GM12878 (cell line): ENCODE data around the gene SSH2. TPM values are rescaled to one million over a fixed set of nuclear protein-coding genes. Genes with fewer than 3 reads are reported as not detected.

ENCODE experiments used
- BHLHE40 ChIP-seq, 2 experiments: fragments of 450-650 bp in 1 of 2; IDR thresholded peaks; 2 replicates each; pipeline ENCODE4 v1.6.1; 2011 to 2017; ENCODE audit warnings: low read depth in 2 of 2, borderline replicate concordance in 1 of 2, improper control_type of control experiment in 1 of 2, low read length in 1 of 2, mild to moderate bottlenecking in 1 of 2
- CEBPZ ChIP-seq: fragments of 150-350 bp; IDR thresholded peaks from 2 replicates; pipeline ENCODE4 v1.6.1; 2016; ENCODE audit warnings: low read depth, low read length
- ELK1 ChIP-seq: IDR thresholded peaks from 2 replicates; pipeline ENCODE4 v1.6.1; 2012; ENCODE audit warnings: low read depth, low read length, improper control_type of control experiment
- GATAD2B ChIP-seq: fragments of 450-650 bp; conservative IDR thresholded peaks from 2 replicates; pipeline ENCODE4 v1.6.1; 2017; ENCODE audit warnings: low read depth, mild to moderate bottlenecking, moderate library complexity
- MTA2 ChIP-seq: fragments of 450-650 bp; IDR thresholded peaks from 2 replicates; pipeline ENCODE4 v1.6.1; 2016; ENCODE audit warnings: low read depth, mild to moderate bottlenecking, moderate library complexity
- NBN ChIP-seq: fragments of 450-650 bp; IDR thresholded peaks from 2 replicates; pipeline ENCODE4 v1.6.1; 2016
- NFXL1 ChIP-seq: fragments of 450-650 bp; IDR thresholded peaks from 2 replicates; pipeline ENCODE4 v1.6.1; 2017; ENCODE audit warnings: antibody characterized with exemption, mild to moderate bottlenecking, borderline replicate concordance
- RELB ChIP-seq: fragments of 450-650 bp; IDR thresholded peaks from 2 replicates; pipeline ENCODE4 v1.6.1; 2017; ENCODE audit warnings: low read depth, mild to moderate bottlenecking, moderate library complexity
- SMC3 ChIP-seq: IDR thresholded peaks from 2 replicates; pipeline ENCODE4 v1.6.1; 2011; ENCODE audit warnings: low read length, improper control_type of control experiment, borderline replicate concordance
- ZNF384 ChIP-seq: IDR thresholded peaks from 2 replicates; pipeline ENCODE4 v1.6.1; 2012; ENCODE audit warnings: low read depth, mild to moderate bottlenecking, low read length, improper control_type of control experiment, borderline replicate concordance
- ZNF592 ChIP-seq: fragments of 450-650 bp; IDR thresholded peaks from 2 replicates; pipeline ENCODE4 v1.6.1; 2017; ENCODE audit warnings: mild to moderate bottlenecking, moderate library complexity
- polyA plus RNA-seq, 11 experiments: library from polyadenylated mRNA; depleted of rRNA in 4 of 11; unstranded in 6 of 11; stranded (reverse) in 5 of 11; fragments of >200 nt; fragmentation: Nextera tagmentation in 4 of 11; fragmentation: Illumina TruSeq in 1 of 11; extraction: Ambion mirVana in 4 of 11; extraction: Trizol in 1 of 11; gene quantifications; 1 replicate in 1 of 11; 2 replicates in 10 of 11; pipeline versions ENCODE4 v1.2.1 to v1.2.3, GENCODE V29; 2011 to 2016; ENCODE audit warnings: inconsistent platforms in 2 of 11, missing spikeins in 2 of 11, low read depth in 1 of 11
- total RNA-seq, 4 experiments: library from RNA; depleted of rRNA in 3 of 4; stranded (reverse); fragments of >200 nt in 3 of 4; fragmentation: Illumina TruSeq in 1 of 4; extraction: Trizol in 1 of 4; gene quantifications; 2 replicates each; pipeline versions ENCODE4 v1.2.1 to v1.2.3, GENCODE V29; 2013 to 2021
- TF ChIP-seq, protein P1 (sequence below): fragments of 450-650 bp; IDR thresholded peaks from 2 replicates; pipeline ENCODE4 v1.6.1; 2017; ENCODE audit warnings: mild to moderate bottlenecking, moderate library complexity
- TF ChIP-seq, protein P2 (sequence below): fragments of 450-650 bp; IDR thresholded peaks from 2 replicates; pipeline ENCODE4 v1.6.1; 2016; ENCODE audit warnings: mild to moderate bottlenecking

SSH2 gene
- total and polyA plus RNA-seq, 10 of the 15 experiments (the other 5 are each of a cell fraction or from before 2014, with no cell fraction given): 9.3 to 65.9 (median 34.0) TPM

- TF ChIP-seq CEBPZ (no peak), SMC3 (no peak), NBN (peak; percentile 43; the same call in 1 of the 2 replicates), GATAD2B (peak; percentile 61; the same call in 1 of the 2 replicates), NFXL1 (no peak), ZNF592 (no peak), RELB (no peak), ZNF384 (no peak), BHLHE40 (IDR thresholded peaks at IDR 0.05; ENCODE audit: borderline replicate concordance in 1 of 2, low read depth in 2 of 2, low read length in 1 of 2) (peak; percentile 67 to 85), ELK1 (no peak), MTA2 (no peak; the same call in 1 of the 2 replicates)
- TF ChIP-seq, protein P1, sequence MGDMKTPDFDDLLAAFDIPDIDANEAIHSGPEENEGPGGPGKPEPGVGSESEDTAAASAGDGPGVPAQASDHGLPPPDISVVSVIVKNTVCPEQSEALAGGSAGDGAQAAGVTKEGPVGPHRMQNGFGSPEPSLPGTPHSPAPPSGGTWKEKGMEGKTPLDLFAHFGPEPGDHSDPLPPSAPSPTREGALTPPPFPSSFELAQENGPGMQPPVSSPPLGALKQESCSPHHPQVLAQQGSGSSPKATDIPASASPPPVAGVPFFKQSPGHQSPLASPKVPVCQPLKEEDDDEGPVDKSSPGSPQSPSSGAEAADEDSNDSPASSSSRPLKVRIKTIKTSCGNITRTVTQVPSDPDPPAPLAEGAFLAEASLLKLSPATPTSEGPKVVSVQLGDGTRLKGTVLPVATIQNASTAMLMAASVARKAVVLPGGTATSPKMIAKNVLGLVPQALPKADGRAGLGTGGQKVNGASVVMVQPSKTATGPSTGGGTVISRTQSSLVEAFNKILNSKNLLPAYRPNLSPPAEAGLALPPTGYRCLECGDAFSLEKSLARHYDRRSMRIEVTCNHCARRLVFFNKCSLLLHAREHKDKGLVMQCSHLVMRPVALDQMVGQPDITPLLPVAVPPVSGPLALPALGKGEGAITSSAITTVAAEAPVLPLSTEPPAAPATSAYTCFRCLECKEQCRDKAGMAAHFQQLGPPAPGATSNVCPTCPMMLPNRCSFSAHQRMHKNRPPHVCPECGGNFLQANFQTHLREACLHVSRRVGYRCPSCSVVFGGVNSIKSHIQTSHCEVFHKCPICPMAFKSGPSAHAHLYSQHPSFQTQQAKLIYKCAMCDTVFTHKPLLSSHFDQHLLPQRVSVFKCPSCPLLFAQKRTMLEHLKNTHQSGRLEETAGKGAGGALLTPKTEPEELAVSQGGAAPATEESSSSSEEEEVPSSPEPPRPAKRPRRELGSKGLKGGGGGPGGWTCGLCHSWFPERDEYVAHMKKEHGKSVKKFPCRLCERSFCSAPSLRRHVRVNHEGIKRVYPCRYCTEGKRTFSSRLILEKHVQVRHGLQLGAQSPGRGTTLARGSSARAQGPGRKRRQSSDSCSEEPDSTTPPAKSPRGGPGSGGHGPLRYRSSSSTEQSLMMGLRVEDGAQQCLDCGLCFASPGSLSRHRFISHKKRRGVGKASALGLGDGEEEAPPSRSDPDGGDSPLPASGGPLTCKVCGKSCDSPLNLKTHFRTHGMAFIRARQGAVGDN: peak; percentile 88
- TF ChIP-seq, protein P2, sequence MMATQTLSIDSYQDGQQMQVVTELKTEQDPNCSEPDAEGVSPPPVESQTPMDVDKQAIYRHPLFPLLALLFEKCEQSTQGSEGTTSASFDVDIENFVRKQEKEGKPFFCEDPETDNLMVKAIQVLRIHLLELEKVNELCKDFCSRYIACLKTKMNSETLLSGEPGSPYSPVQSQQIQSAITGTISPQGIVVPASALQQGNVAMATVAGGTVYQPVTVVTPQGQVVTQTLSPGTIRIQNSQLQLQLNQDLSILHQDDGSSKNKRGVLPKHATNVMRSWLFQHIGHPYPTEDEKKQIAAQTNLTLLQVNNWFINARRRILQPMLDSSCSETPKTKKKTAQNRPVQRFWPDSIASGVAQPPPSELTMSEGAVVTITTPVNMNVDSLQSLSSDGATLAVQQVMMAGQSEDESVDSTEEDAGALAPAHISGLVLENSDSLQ: no peak
Measured at GRCh38 chr17:29591146-29591736, 338.8 kb downstream of the SSH2 start (continued).
